Measurements from ENCODE around the gene PAXIP1.

DNA sequence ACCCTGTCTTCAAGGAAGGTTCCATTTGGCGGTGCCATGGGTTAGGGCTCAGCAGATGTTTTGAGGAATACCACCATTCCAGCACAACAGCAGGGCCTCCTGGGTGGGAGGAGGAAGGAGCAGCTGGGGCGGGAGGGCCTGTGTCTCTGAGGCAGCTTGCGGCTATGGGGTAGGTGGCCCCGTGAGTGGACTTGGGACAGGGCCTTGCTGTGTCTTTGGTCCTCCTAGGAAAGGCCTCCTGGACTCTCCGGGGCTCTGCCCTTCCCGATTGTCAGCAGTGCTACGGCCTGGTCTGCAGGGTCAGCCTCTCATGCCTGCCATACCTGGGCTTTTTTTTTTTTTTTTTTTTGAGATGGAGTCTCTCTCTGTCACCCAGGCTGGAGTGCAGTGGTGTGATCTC is 96.7 kb downstream of the PAXIP1 start:
- TF ChIP-seq, protein P1, sequence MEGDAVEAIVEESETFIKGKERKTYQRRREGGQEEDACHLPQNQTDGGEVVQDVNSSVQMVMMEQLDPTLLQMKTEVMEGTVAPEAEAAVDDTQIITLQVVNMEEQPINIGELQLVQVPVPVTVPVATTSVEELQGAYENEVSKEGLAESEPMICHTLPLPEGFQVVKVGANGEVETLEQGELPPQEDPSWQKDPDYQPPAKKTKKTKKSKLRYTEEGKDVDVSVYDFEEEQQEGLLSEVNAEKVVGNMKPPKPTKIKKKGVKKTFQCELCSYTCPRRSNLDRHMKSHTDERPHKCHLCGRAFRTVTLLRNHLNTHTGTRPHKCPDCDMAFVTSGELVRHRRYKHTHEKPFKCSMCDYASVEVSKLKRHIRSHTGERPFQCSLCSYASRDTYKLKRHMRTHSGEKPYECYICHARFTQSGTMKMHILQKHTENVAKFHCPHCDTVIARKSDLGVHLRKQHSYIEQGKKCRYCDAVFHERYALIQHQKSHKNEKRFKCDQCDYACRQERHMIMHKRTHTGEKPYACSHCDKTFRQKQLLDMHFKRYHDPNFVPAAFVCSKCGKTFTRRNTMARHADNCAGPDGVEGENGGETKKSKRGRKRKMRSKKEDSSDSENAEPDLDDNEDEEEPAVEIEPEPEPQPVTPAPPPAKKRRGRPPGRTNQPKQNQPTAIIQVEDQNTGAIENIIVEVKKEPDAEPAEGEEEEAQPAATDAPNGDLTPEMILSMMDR (IDR thresholded peaks at IDR 0.05) = no peak
- TF ChIP-seq POLR2A (IDR thresholded peaks at IDR 0.05) (no peak), POLR2AphosphoS5 (IDR thresholded peaks at IDR 0.05; ENCODE audit: insufficient read depth in 1 of 2, low read depth in 1 of 2) (no peak)

Data from vagina (tissue), 2 donors.